T-cell (primary cell): ENCODE data around the gene RABEP2. TPM values are rescaled to one million over a fixed set of nuclear protein-coding genes. Genes with fewer than 3 reads are reported as not detected.

Experiments
- ATAC-seq, 4 experiments: fragments of 200-7000 bp in 3 of 4; fragments of 150-1000 bp in 1 of 4; cut with Tn5 transposase; replicated peaks in 1 of 4; 1 replicate in 3 of 4; 2 replicates in 1 of 4; pipeline ENCODE4 v1.10.0; 2021; ENCODE audit warnings: moderate library complexity in 3 of 4, mild to moderate bottlenecking in 2 of 4, moderate number of reproducible peaks in 1 of 4
- CTCF ChIA-PET, 2 donors: fragments of 300-600 bp; sonication (Branson Sonifier 250); formaldehyde crosslinking; loops; one replicate each; lab custom pipeline; 2022; ENCODE audit warnings: antibody characterized with exemption in 2 of 2; lab: Charles Lee
- POLR2A ChIA-PET, 2 donors: fragments of 300-600 bp; sonication (Branson Sonifier 250); formaldehyde crosslinking; loops; one replicate each; lab custom pipeline; 2022; ENCODE audit warnings: antibody characterized with exemption in 2 of 2; lab: Charles Lee
- DNase-seq, 35 experiments: peaks; one replicate each; pipeline versions ENCODE4 v3.0.0 to v3.0.0-alpha.2; 2013 to 2023
- H3K27ac ChIP-seq: one replicate; pipeline ENCODE4 v1.5.1; 2013; ENCODE audit warnings: low read length
- H3K27me3 ChIP-seq, 2 experiments: replicated peaks in 1 of 2; 1 replicate in 1 of 2; 2 replicates in 1 of 2; pipeline versions ENCODE4 v1.6.1 to v1.7.0; 2013; ENCODE audit warnings: low read length in 1 of 2, mixed read lengths in 1 of 2; ENCODE audit not compliant: control insufficient read depth in 2 of 2, insufficient read depth in 2 of 2; ENCODE audit errors: extremely low read depth in 1 of 2
- H3K36me3 ChIP-seq, 2 donors: 1 replicate in 1 of 2; 2 replicates in 1 of 2; pipeline versions ENCODE4 v1.6.1 to v1.7.0; 2013; ENCODE audit warnings: low read length in 1 of 2; ENCODE audit not compliant: control insufficient read depth in 2 of 2, insufficient read depth in 1 of 2; ENCODE audit errors: extremely low read depth in 1 of 2
- H3K4me1 ChIP-seq, 2 experiments: 1 replicate in 1 of 2; 2 replicates in 1 of 2; pipeline versions ENCODE4 v1.6.1 to v1.7.0; 2013; ENCODE audit warnings: low read length in 2 of 2, mixed read lengths in 1 of 2; ENCODE audit not compliant: insufficient read depth in 2 of 2, control insufficient read depth in 1 of 2; ENCODE audit errors: extremely low read depth in 1 of 2
- H3K4me3 ChIP-seq, 2 donors: 1 replicate in 1 of 2; 2 replicates in 1 of 2; pipeline versions ENCODE4 v1.5.1 to v1.7.0; 2013; ENCODE audit warnings: mild to moderate bottlenecking in 2 of 2, low read length in 1 of 2, moderate library complexity in 1 of 2; ENCODE audit not compliant: control insufficient read depth in 1 of 2; ENCODE audit errors: extremely low read depth in 1 of 2
- H3K9me3 ChIP-seq: 2 replicates; pipeline ENCODE4 v1.7.0; 2013
- H3K27ac Mint-ChIP-seq, 2 donors: one replicate each; pipeline ENCODE4 v1.8.0; 2020 to 2021; ENCODE audit warnings: mild to moderate bottlenecking in 2 of 2, mixed read lengths in 2 of 2
- H3K27me3 Mint-ChIP-seq, 2 donors: one replicate each; pipeline ENCODE4 v1.8.0; 2021 to 2022; ENCODE audit warnings: mixed read lengths in 2 of 2
- H3K36me3 Mint-ChIP-seq: one replicate; pipeline ENCODE4 v1.8.0; 2021; ENCODE audit warnings: mixed read lengths
- H3K4me1 Mint-ChIP-seq, 3 donors: one replicate each; pipeline ENCODE4 v1.8.0; 2020 to 2022; ENCODE audit warnings: mixed read lengths in 3 of 3, mild to moderate bottlenecking in 1 of 3
- H3K4me3 Mint-ChIP-seq, 3 donors: one replicate each; pipeline ENCODE4 v1.8.0; 2020 to 2022; ENCODE audit warnings: mild to moderate bottlenecking in 3 of 3, mixed read lengths in 3 of 3, moderate library complexity in 3 of 3
- H3K9me3 Mint-ChIP-seq, 3 donors: one replicate each; pipeline ENCODE4 v1.8.0; 2020 to 2022; ENCODE audit warnings: mixed read lengths in 3 of 3
- WGBS: methylation state at CpG from one replicate; pipeline ENCODE4 v1.1.5; 2013; ENCODE audit warnings: missing lambda C conversion rate; ENCODE audit not compliant: insufficient coverage; 5-methylcytosine and 5-hydroxymethylcytosine counted together
- total RNA-seq, 35 experiments: library from RNA in 6 of 35; stranded (reverse) in 6 of 35; fragments of 120-200 nt in 1 of 35; gene quantifications; one replicate each; pipeline versions ENCODE4 v1.2.1 to v1.2.4 and lab custom pipeline; 2013 to 2026

Gene RABEP2
- total RNA-seq, 5 donors from 2014 or later (not counting 1 experiment from before 2014, with no cell fraction given) = 26.9 to 35.5 (median 33.5) TPM

GRCh38 chr16:28865001-28865688, 59.9 kb downstream of the RABEP2 start:
- peak overlapping the region; percentile 94 to 98 (median 96) for H3K4me3 Mint-ChIP-seq
- Histone ChIP-seq H3K4me3 (no peak overlapping the region), H3K27me3 (no peaks in the 10 kb centered on the region), H3K4me1 (peaks cover 2 to 33% of the 10 kb centered on the region in 2 experiments), H3K9me3 (no peaks in the 10 kb centered on the region), H3K36me3 (peaks cover 4 to 27% of the 10 kb centered on the region in 2 donors), H3K27ac (no peak overlapping the region)
- ATAC-seq (no peak), DNase-seq (no peak)
- peaks cover 17% of the 10 kb centered on the region for H3K36me3 Mint-ChIP-seq
- no peaks in the 10 kb centered on the region for H3K9me3 Mint-ChIP-seq
- ChIA-PET POLR2A (interaction anchor here (0.6 to 1.4 kb wide), 2 partner anchors 14 to 43 kb away, joined by 3 to 6 read pairs; no protein-coding TSS in a partner anchor), CTCF (interaction anchor here in 1 of 2 donors (0.5 to 1.3 kb wide), 2 partner anchors 11 to 1942 kb away, joined by 3 read pairs; no protein-coding TSS in a partner anchor)
- H3K27ac Mint-ChIP-seq = peak overlapping the region; percentile 23 to 98
- peaks cover 26 to 28% (median 28%) of the 10 kb centered on the region in 3 donors for H3K4me1 Mint-ChIP-seq
- WGBS = 86% methylated on average over 8 of the region's 12 CpGs
- no peaks in the 10 kb centered on the region for H3K27me3 Mint-ChIP-seq

GRCh38 chr16:28863929-28864793, 60.9 kb downstream of the RABEP2 start:
- no peaks in the 10 kb centered on the region for H3K9me3 ChIP-seq
- 2% methylated on average over 16 of the region's 42 CpGs for WGBS
- H3K36me3 Mint-ChIP-seq = peaks cover 9% of the 10 kb centered on the region
- H3K4me3 ChIP-seq = peak overlapping the region; percentile 97 to 99
- CTCF ChIA-PET = interaction anchor here in 1 of 2 donors (0.5 to 1.3 kb wide), 6 partner anchors 12 to 1943 kb away, joined by 3 to 6 read pairs (median 3); partner anchors contain the start of genes ATXN2L and SPNS1
- H3K27me3 Mint-ChIP-seq = no peaks in the 10 kb centered on the region
- peaks cover 2 to 33% of the 10 kb centered on the region in 2 experiments for H3K4me1 ChIP-seq
- H3K4me1 Mint-ChIP-seq = peaks cover 26 to 28% (median 28%) of the 10 kb centered on the region in 3 donors
- H3K36me3 ChIP-seq = peaks cover 0 to 17% of the 10 kb centered on the region in 2 donors
- peak overlapping the region; percentile 94 to 98 (median 96) for H3K4me3 Mint-ChIP-seq
- DNase-seq (peak in 22 of 35 experiments; percentile 14 to 60 (median 30)), ATAC-seq (peak in 1 of 4 experiments; percentile 5)
- H3K9me3 Mint-ChIP-seq = no peaks in the 10 kb centered on the region
- peak overlapping the region; percentile 98 for H3K27ac Mint-ChIP-seq
- no peaks in the 10 kb centered on the region for H3K27me3 ChIP-seq
- POLR2A ChIA-PET = interaction anchor here (0.6 to 1.4 kb wide), 2 partner anchors 15 to 42 kb away, joined by 3 to 6 read pairs; no protein-coding TSS in a partner anchor
- H3K27ac ChIP-seq = peak overlapping the region; percentile 94

DNA sequence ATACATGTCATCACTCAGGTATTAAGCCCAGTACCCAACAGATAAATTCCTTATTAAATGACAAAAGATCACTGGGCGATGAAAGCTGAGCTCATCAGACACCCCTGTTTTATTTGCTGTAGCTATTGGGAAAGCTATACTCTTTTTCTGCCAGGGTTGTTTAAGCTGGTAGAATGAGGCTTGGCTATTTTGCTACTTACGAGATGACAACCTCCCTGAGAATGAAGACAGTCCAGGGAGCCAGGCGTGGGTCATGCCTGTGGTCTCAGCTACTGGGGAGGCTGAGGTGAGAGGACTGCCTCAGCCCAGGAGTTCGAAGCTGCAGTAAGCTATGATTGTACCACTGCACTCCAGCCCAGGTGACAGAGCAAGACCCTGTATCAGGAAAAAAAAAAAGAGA, 65.7 kb downstream of the RABEP2 start:
- H3K4me3 ChIP-seq = no peak overlapping the region
- no peak overlapping the region for H3K27ac Mint-ChIP-seq
- DNase-seq (no peak), ATAC-seq (no peak)
- no peaks in the 10 kb centered on the region for H3K36me3 Mint-ChIP-seq
- 93% methylated on average over 2 of the region's 4 CpGs for WGBS
- no peaks in the 10 kb centered on the region for H3K36me3 ChIP-seq
- H3K27me3 Mint-ChIP-seq = no peaks in the 10 kb centered on the region
- H3K9me3 ChIP-seq = no peaks in the 10 kb centered on the region
- no peaks in the 10 kb centered on the region for H3K9me3 Mint-ChIP-seq
- H3K27me3 ChIP-seq = no peaks in the 10 kb centered on the region
- POLR2A ChIA-PET = no interaction called here
- CTCF ChIA-PET = no interaction called here
- H3K4me3 Mint-ChIP-seq = no peak overlapping the region
- H3K27ac ChIP-seq = no peak overlapping the region
- peaks cover 11 to 13% (median 11%) of the 10 kb centered on the region in 3 donors for H3K4me1 Mint-ChIP-seq
- H3K4me1 ChIP-seq = peaks cover 2 to 19% of the 10 kb centered on the region in 2 experiments

GRCh38 chr16:28858421-28858820, 66.6 kb downstream of the RABEP2 start:
- POLR2A ChIA-PET = no interaction called here
- CTCF ChIA-PET = interaction anchor here in 1 of 2 donors (0.8 kb wide), 1 partner anchor 9 kb away, joined by 3 read pairs; no protein-coding TSS in a partner anchor
- no peak for DNase-seq
- no peaks in the 10 kb centered on the region for H3K36me3 Mint-ChIP-seq
- ATAC-seq = no peak
- H3K4me1 Mint-ChIP-seq = peaks cover 6 to 9% (median 8%) of the 10 kb centered on the region in 3 donors
- H3K4me3 Mint-ChIP-seq = no peak overlapping the region
- no peak overlapping the region for H3K27ac Mint-ChIP-seq
- H3K9me3 ChIP-seq = no peaks in the 10 kb centered on the region
- no peak overlapping the region for H3K27ac ChIP-seq
- no peaks in the 10 kb centered on the region for H3K36me3 ChIP-seq
- no peak overlapping the region for H3K4me3 ChIP-seq
- H3K9me3 Mint-ChIP-seq = no peaks in the 10 kb centered on the region
- H3K4me1 ChIP-seq = peaks cover 2 to 14% of the 10 kb centered on the region in 2 experiments
- no peaks in the 10 kb centered on the region for H3K27me3 Mint-ChIP-seq
- 100% methylated on average over 3 of the region's 8 CpGs for WGBS
- H3K27me3 ChIP-seq = no peaks in the 10 kb centered on the region

Other genes starting within 250 kb of the RABEP2 start
- 100 to 1,000 TPM; 196 to 414 (median 337) TPM for gene EIF3C, start 213.8 kb downstream of the RABEP2 start, total RNA-seq
- gene NPIPB9, start 173.5 kb downstream of the RABEP2 start, total RNA-seq = 1 to 10 TPM; 3.8 to 6.6 (median 4.5) TPM
- 100 to 1,000 TPM; 273 to 345 (median 281) TPM for gene ATXN2L, start 102.2 kb downstream of the RABEP2 start, total RNA-seq
- 100 to 1,000 TPM in 4 of 5 donors, 10 to 100 TPM in 1; 90.2 to 131 (median 105) TPM for gene TUFM, start 78.9 kb downstream of the RABEP2 start, total RNA-seq
- 100 to 1,000 TPM in 3 of 5 donors, 10 to 100 TPM in 2; 90.5 to 127 (median 120) TPM for gene SH2B1, start 61.4 kb downstream of the RABEP2 start, total RNA-seq
- 1 to 10 TPM in 2 of 5 donors, under 1 TPM in 3; 0.82 to 1.6 (median 0.95) TPM for gene ATP2A1, start 46.8 kb downstream of the RABEP2 start, total RNA-seq
- gene CD19, start 6.7 kb upstream of the RABEP2 start, total RNA-seq = 10 to 100 TPM in 1 of 5 donors, 1 to 10 TPM in 3, under 1 TPM in 1; 0.82 to 11.9 (median 3.5) TPM
- 100 to 1,000 TPM in 3 of 5 donors, 10 to 100 TPM in 2; 78.5 to 111 (median 100) TPM for gene NFATC2IP, start 25.7 kb upstream of the RABEP2 start, total RNA-seq
- gene SPNS1, start 49.5 kb upstream of the RABEP2 start, total RNA-seq = 10 to 100 TPM; 28.2 to 53.2 (median 47.7) TPM
- gene LAT, start 59.8 kb upstream of the RABEP2 start, total RNA-seq = 100 to 1,000 TPM; 237 to 440 (median 378) TPM